Stimulated activated CD8-positive, alpha-beta memory T cell treated with anti-CD3 and anti-CD28 coated beads, Interleukin-12 subunit alpha, Interleukin-12 subunit beta, amount 100 ng/mL, for 24 hours (primary cell): ENCODE results near the gene OR13C8.
"Not testable (repeated sequence)": the region's sequence is repeated elsewhere in the genome, so short reads cannot be mapped to it uniquely, and the experiment has no call there.

Experiments
- DNase-seq: peaks from one replicate; pipeline ENCODE4 v3.0.0-alpha.2; 2020; ENCODE audit errors: extremely low read depth

The OR13C8 gene

GRCh38 chr9:104568868-104569267 lies at the start of gene OR13C8:
TSS of gene OR13C8 (plus strand) at chr9:104569168. CDS start at chr9:104569168, 0 bp downstream.
- no peak for DNase-seq

GRCh38 chr9:104520241-104520640 lies 48.7 kb upstream of the OR13C8 start:
- DNase-seq: not testable (repeated sequence)

- no peak for DNase-seq
Observed at GRCh38 chr9:104527109-104527508, 41.9 kb upstream of the OR13C8 start, which contains the start of gene OR13C4. TSS of gene OR13C4 (minus strand) at chr9:104527209. CDS start at chr9:104527209, 0 bp downstream.

- no peak for DNase-seq
Observed at GRCh38 chr9:104536756-104537155, 32.2 kb upstream of the OR13C8 start, which contains the start of gene OR13C3. TSS of gene OR13C3 (minus strand) at chr9:104536856. CDS start at chr9:104536723, 133 bp downstream.

GRCh38 chr9:104539275-104539674 lies 29.7 kb upstream of the OR13C8 start:
- DNase-seq: no peak

GRCh38 chr9:104544644-104545043 lies 24.3 kb upstream of the OR13C8 start:
- no peak for DNase-seq

- DNase-seq: no peak
Observed at GRCh38 chr9:104553261-104553660, 15.7 kb upstream of the OR13C8 start.

- DNase-seq: no peak
Observed at GRCh38 chr9:104555521-104555920, 13.4 kb upstream of the OR13C8 start.

- no peak for DNase-seq
Observed at GRCh38 chr9:104556830-104557634, 11.9 kb upstream of the OR13C8 start.

GRCh38 chr9:104564358-104564757 lies 4.6 kb upstream of the OR13C8 start:
- DNase-seq: no peak

- DNase-seq: no peak
Observed at GRCh38 chr9:104572612-104573011, 3.6 kb downstream of the OR13C8 start.

- DNase-seq: no peak
Observed at GRCh38 chr9:104575456-104575855, 6.5 kb downstream of the OR13C8 start.

GRCh38 chr9:104577263-104577662 lies 8.3 kb downstream of the OR13C8 start:
- DNase-seq: no peak

- no peak for DNase-seq
Observed at GRCh38 chr9:104580562-104580961, 11.6 kb downstream of the OR13C8 start.

- DNase-seq: no peak
Observed at GRCh38 chr9:104586496-104587180, 17.7 kb downstream of the OR13C8 start.

- DNase-seq: no peak
Observed at GRCh38 chr9:104589626-104590025, 20.7 kb downstream of the OR13C8 start.

GRCh38 chr9:104598749-104599148 lies 29.8 kb downstream of the OR13C8 start:
- DNase-seq: not testable (repeated sequence)

GRCh38 chr9:104599313-104599712 lies 30.3 kb downstream of the OR13C8 start, which contains the start of gene OR13C5:
TSS of gene OR13C5 (minus strand) at chr9:104599413. CDS start at chr9:104599413, 0 bp downstream.
- not testable (repeated sequence) for DNase-seq

GRCh38 chr9:104604801-104605200 lies 35.8 kb downstream of the OR13C8 start:
- no peak for DNase-seq

GRCh38 chr9:104605527-104605926 lies 36.6 kb downstream of the OR13C8 start, which contains the start of gene OR13C2:
TSS of gene OR13C2 (minus strand) at chr9:104605627. CDS start at chr9:104605627, 0 bp downstream.
- DNase-seq: not testable (repeated sequence)

GRCh38 chr9:104606152-104606551 lies 37.2 kb downstream of the OR13C8 start:
- no peak for DNase-seq

- no peak for DNase-seq
Observed at GRCh38 chr9:104608336-104608735, 39.4 kb downstream of the OR13C8 start.

GRCh38 chr9:104611213-104611612 lies 42.2 kb downstream of the OR13C8 start:
- DNase-seq: no peak
